WTC11 (cell line): Measurements from ENCODE around the gene SNAP29. TPM values are rescaled to one million over a fixed set of nuclear protein-coding genes. Genes with fewer than 3 reads are reported as not detected.

Source experiments
- ATAC-seq: fragments of 200-7000 bp; cut with Tn5 transposase; 2 replicates; pipeline ENCODE4 v1.10.0; 2021; ENCODE audit warnings: mild to moderate bottlenecking, moderate library complexity
- CTCF ChIA-PET: fragments of 300-600 bp; sonication (Branson Sonifier 250); formaldehyde crosslinking; loops from one replicate; lab custom pipeline; 2021; ENCODE audit warnings: antibody characterized with exemption; lab: Charles Lee
- POLR2A ChIA-PET: fragments of 350-600 bp; sonication (Branson Sonifier 250); formaldehyde crosslinking; loops from one replicate; lab custom pipeline; 2021; ENCODE audit warnings: antibody characterized with exemption; lab: Charles Lee
- DNase-seq: peaks from one replicate; pipeline ENCODE4 v3.0.0; 2021; ENCODE audit warnings: low spot score
- H3K27ac Mint-ChIP-seq: 2 replicates; pipeline ENCODE4 v1.8.0; 2021; ENCODE audit warnings: mixed read lengths
- H3K27me3 Mint-ChIP-seq: 2 replicates; pipeline ENCODE4 v1.8.0; 2021; ENCODE audit warnings: low read depth, mild to moderate bottlenecking, moderate library complexity, mixed read lengths
- H3K36me3 Mint-ChIP-seq: 2 replicates; pipeline ENCODE4 v1.8.0; 2021; ENCODE audit warnings: mixed read lengths
- H3K4me1 Mint-ChIP-seq: 2 replicates; pipeline ENCODE4 v1.8.0; 2022; ENCODE audit warnings: mixed read lengths
- H3K4me3 Mint-ChIP-seq: 2 replicates; pipeline ENCODE4 v1.8.0; 2021; ENCODE audit warnings: mild to moderate bottlenecking, moderate library complexity, mixed read lengths
- H3K9me3 Mint-ChIP-seq: 2 replicates; pipeline ENCODE4 v1.8.0; 2021; ENCODE audit warnings: mixed read lengths
- ATF1 ChIP-seq: sonication (generic); formaldehyde crosslinking; IDR thresholded peaks from 2 replicates; pipeline ENCODE4 v1.8.1; 2023; ENCODE audit warnings: mild to moderate bottlenecking, moderate library complexity, missing genetic modification reagents
- CDX4 ChIP-seq: fragments of 250-450 bp; sonication (Bioruptor Pico); IDR thresholded peaks from 2 replicates; pipeline ENCODE4 v1.9.0; 2021; ENCODE audit warnings: moderate library complexity, mild to moderate bottlenecking, inconsistent platforms, borderline replicate concordance
- CREM ChIP-seq: sonication (generic); formaldehyde crosslinking; IDR thresholded peaks from 2 replicates; pipeline ENCODE4 v1.8.1; 2022; ENCODE audit warnings: mild to moderate bottlenecking, missing genetic modification reagents, moderate library complexity
- CTCF ChIP-seq: fragments of 200-600 bp; IDR thresholded peaks from 2 replicates; pipeline ENCODE4 v1.8.0; 2022; ENCODE audit warnings: antibody characterized with exemption
- E2F1 ChIP-seq: sonication (generic); formaldehyde crosslinking; IDR thresholded peaks from 2 replicates; pipeline ENCODE4 v1.8.0; 2022; ENCODE audit warnings: mild to moderate bottlenecking, missing genetic modification reagents
- FOXJ3 ChIP-seq: sonication (generic); formaldehyde crosslinking; IDR thresholded peaks from 2 replicates; pipeline ENCODE4 v1.9.0; 2021; ENCODE audit warnings: missing genetic modification reagents, mild to moderate bottlenecking, borderline replicate concordance
- KAT7 ChIP-seq: sonication (generic); formaldehyde crosslinking; IDR thresholded peaks from 2 replicates; pipeline ENCODE4 v1.8.1; 2023; ENCODE audit warnings: missing genetic modification reagents, mild to moderate bottlenecking, borderline replicate concordance
- NFE2L1 ChIP-seq: sonication (generic); formaldehyde crosslinking; IDR thresholded peaks from 2 replicates; pipeline ENCODE4 v1.8.1; 2023; ENCODE audit warnings: missing genetic modification reagents
- NR1H2 ChIP-seq: sonication (generic); formaldehyde crosslinking; IDR thresholded peaks from 2 replicates; pipeline ENCODE4 v1.9.0; 2021; ENCODE audit warnings: mild to moderate bottlenecking, moderate library complexity, missing genetic modification reagents
- RORB ChIP-seq: fragments of 250-450 bp; sonication (Bioruptor Pico); IDR thresholded peaks from 2 replicates; pipeline ENCODE4 v1.9.0; 2021; ENCODE audit warnings: mild to moderate bottlenecking
- SMAD3 ChIP-seq: sonication (generic); formaldehyde crosslinking; IDR thresholded peaks from 2 replicates; pipeline ENCODE4 v1.8.0; 2022; ENCODE audit warnings: missing genetic modification reagents, mild to moderate bottlenecking, borderline replicate concordance
- SOX15 ChIP-seq: fragments of 250-450 bp; sonication (Bioruptor Pico); IDR thresholded peaks from 2 replicates; pipeline ENCODE4 v1.9.0; 2021; ENCODE audit warnings: mild to moderate bottlenecking
- SP1 ChIP-seq: sonication (generic); formaldehyde crosslinking; conservative IDR thresholded peaks from 2 replicates; pipeline ENCODE4 v1.8.1; 2022; ENCODE audit warnings: missing genetic modification reagents
- ZNF232 ChIP-seq: sonication (generic); formaldehyde crosslinking; IDR thresholded peaks from 2 replicates; pipeline ENCODE4 v1.8.0; 2022; ENCODE audit warnings: mild to moderate bottlenecking, missing genetic modification reagents
- ZNF263 ChIP-seq: sonication (generic); formaldehyde crosslinking; IDR thresholded peaks from 2 replicates; pipeline ENCODE4 v1.8.1; 2022; ENCODE audit warnings: low read depth, mild to moderate bottlenecking, moderate library complexity, missing genetic modification reagents
- ZNF423 ChIP-seq: fragments of 250-450 bp; sonication (Bioruptor Pico); IDR thresholded peaks from 2 replicates; pipeline ENCODE4 v2.1.2; 2022; ENCODE audit warnings: mild to moderate bottlenecking, moderate library complexity
- ZNF512 ChIP-seq: sonication (generic); formaldehyde crosslinking; IDR thresholded peaks from 2 replicates; pipeline ENCODE4 v1.8.1; 2022; ENCODE audit warnings: missing genetic modification reagents, borderline replicate concordance
- ZNF671 ChIP-seq: fragments of 250-450 bp; sonication (Bioruptor Pico); IDR thresholded peaks from 2 replicates; pipeline ENCODE4 v1.8.0; 2021; ENCODE audit warnings: mild to moderate bottlenecking
- total RNA-seq: library from RNA; stranded (reverse); gene quantifications from 3 replicates; pipeline ENCODE4 v1.2.3, GENCODE V29; 2021

SNAP29 gene
- total RNA-seq, 1 experiment from 2014 or later = 14.7 TPM

- no peak for ATAC-seq
- no peak for DNase-seq
- H3K36me3 Mint-ChIP-seq = peaks cover 9% of the 10 kb centered on the region
- H3K27ac Mint-ChIP-seq = no peak overlapping the region
- H3K27me3 Mint-ChIP-seq = no peaks in the 10 kb centered on the region
- TF ChIP-seq CDX4 (CRISPR knock-in tag) (no peak), SP1 (CRISPR knock-in tag) (no peak), E2F1 (CRISPR knock-in tag) (no peak), ATF1 (no peak), SMAD3 (CRISPR knock-in tag) (no peak), ZNF263 (no peak), ZNF423 (CRISPR knock-in tag) (no peak), CTCF (no peak), SOX15 (CRISPR knock-in tag) (no peak)
- H3K4me3 Mint-ChIP-seq = no peak overlapping the region
- ChIA-PET POLR2A (no interaction called here), CTCF (interaction anchor here (1.7 kb wide), 1 partner anchor 77 kb away, joined by 7 read pairs; no protein-coding TSS in a partner anchor)
- no peaks in the 10 kb centered on the region for H3K9me3 Mint-ChIP-seq
- peaks cover 3% of the 10 kb centered on the region; the same call in 1 of the 2 replicates for H3K4me1 Mint-ChIP-seq
Observed at GRCh38 chr22:20881231-20881630, 22.4 kb downstream of the SNAP29 start.

GRCh38 chr22:20881869-20882815 lies 23.3 kb downstream of the SNAP29 start:
- ATAC-seq = no peak
- H3K36me3 Mint-ChIP-seq = peaks cover 9% of the 10 kb centered on the region
- TF ChIP-seq ZNF232 (CRISPR knock-in tag) = no peak
- no peak for TF ChIP-seq NFE2L1 (CRISPR knock-in tag)
- no peak for TF ChIP-seq ZNF423 (CRISPR knock-in tag)
- TF ChIP-seq ZNF512 (CRISPR knock-in tag) = no peak

GRCh38 chr22:20882855-20883254 lies 24.0 kb downstream of the SNAP29 start:
- CTCF ChIA-PET = no interaction called here
- Mint-ChIP-seq H3K4me3 (no peak overlapping the region), H3K27ac (no peak overlapping the region), H3K4me1 (peaks cover 3% of the 10 kb centered on the region; the same call in 1 of the 2 replicates), H3K27me3 (no peaks in the 10 kb centered on the region), H3K36me3 (peaks cover 7% of the 10 kb centered on the region), H3K9me3 (no peaks in the 10 kb centered on the region)
- POLR2A ChIA-PET = interaction anchor here (0.6 kb wide), 1 partner anchor 10 kb away, joined by 3 read pairs; no protein-coding TSS in a partner anchor
- no peak for ATAC-seq
- no peak for TF ChIP-seq CREM
- TF ChIP-seq KAT7 = no peak
- TF ChIP-seq ZNF671 = no peak
- no peak for TF ChIP-seq SMAD3 (CRISPR knock-in tag)
- no peak for TF ChIP-seq FOXJ3
- TF ChIP-seq RORB = no peak
- TF ChIP-seq SP1 (CRISPR knock-in tag) = no peak
- TF ChIP-seq NR1H2 (CRISPR knock-in tag) = no peak
- no peak for TF ChIP-seq CDX4 (CRISPR knock-in tag)
- DNase-seq = no peak

More at GRCh38 chr22:20881869-20882815, 23.3 kb downstream of the SNAP29 start:
- Mint-ChIP-seq H3K4me3 (no peak overlapping the region), H3K27me3 (no peaks in the 10 kb centered on the region), H3K9me3 (no peaks in the 10 kb centered on the region), H3K27ac (no peak overlapping the region), H3K4me1 (peaks cover 3% of the 10 kb centered on the region; the same call in 1 of the 2 replicates)
- POLR2A ChIA-PET = no interaction called here
- no peak for DNase-seq
- CTCF ChIA-PET = interaction anchor here (1.7 kb wide), 1 partner anchor 78 kb away, joined by 7 read pairs; no protein-coding TSS in a partner anchor
